Smooth muscle cell (in vitro differentiated cells): Measurements from ENCODE around the gene GOLGA8G. TPM values are rescaled to one million over a fixed set of nuclear protein-coding genes. Genes with fewer than 3 reads are reported as not detected.
"Not testable (repeated sequence)": the region's sequence is repeated elsewhere in the genome, so short reads cannot be mapped to it uniquely, and the experiment has no call there.

Source experiments
- DNase-seq: peaks from one replicate; lab custom pipeline; 2025; ENCODE audit not compliant: unreplicated experiment; lab: John Stamatoyannopoulos, UW
- H2AFZ ChIP-seq: fragments of 200-600 bp; sonication (generic); 2 replicates; pipeline ENCODE4 v1.6.0; 2016; ENCODE audit warnings: antibody characterized with exemption, low read depth, mild to moderate bottlenecking
- H3F3A ChIP-seq: fragments of 200-600 bp; sonication (generic); 2 replicates; pipeline ENCODE4 v1.6.0; 2017; ENCODE audit warnings: antibody characterized with exemption, low read depth
- H3K27ac ChIP-seq: fragments of 200-600 bp; sonication (generic); 2 replicates; pipeline ENCODE4 v1.5.1; 2016; ENCODE audit warnings: low read depth, mild to moderate bottlenecking
- H3K27me3 ChIP-seq: fragments of 200-600 bp; sonication (generic); 2 replicates; pipeline ENCODE4 v1.6.1; 2016; ENCODE audit warnings: low read depth, mild to moderate bottlenecking
- H3K36me3 ChIP-seq: fragments of 200-600 bp; sonication (generic); 2 replicates; pipeline ENCODE4 v1.5.1; 2016; ENCODE audit warnings: low read depth
- H3K4me1 ChIP-seq: fragments of 200-600 bp; sonication (generic); 2 replicates; pipeline ENCODE4 v1.5.1; 2016; ENCODE audit warnings: low read depth
- H3K4me2 ChIP-seq: fragments of 200-600 bp; sonication (generic); 2 replicates; pipeline ENCODE4 v1.6.0; 2016; ENCODE audit warnings: mild to moderate bottlenecking
- H3K4me3 ChIP-seq: fragments of 200-600 bp; sonication (generic); 2 replicates; pipeline ENCODE4 v1.5.1; 2016; ENCODE audit warnings: mild to moderate bottlenecking
- H3K79me2 ChIP-seq: fragments of 200-600 bp; sonication (generic); 2 replicates; pipeline ENCODE4 v1.6.0; 2016; ENCODE audit warnings: low read depth, mild to moderate bottlenecking
- H3K9ac ChIP-seq: fragments of 200-600 bp; sonication (generic); 2 replicates; pipeline ENCODE4 v1.6.0; 2016; ENCODE audit warnings: low read depth
- H3K9me3 ChIP-seq: fragments of 200-600 bp; sonication (generic); replicated peaks from 2 replicates; pipeline ENCODE4 v1.5.1; 2016; ENCODE audit warnings: low read depth
- H4K20me1 ChIP-seq: fragments of 200-600 bp; sonication (generic); 2 replicates; pipeline ENCODE4 v1.6.0; 2016; ENCODE audit warnings: low read depth
- WGBS: methylation state at CpG from one replicate; pipeline ENCODE4 v1.1.7; 2016; ENCODE audit warnings: low lambda C conversion rate; 5-methylcytosine and 5-hydroxymethylcytosine counted together
- polyA plus RNA-seq: library from polyadenylated mRNA; unstranded; fragments of >200 nt; fragmentation: Nextera tagmentation; extraction: Ambion mirVana; gene quantifications from 2 replicates; pipeline ENCODE4 v1.2.1, GENCODE V29; 2016
- total RNA-seq: library from RNA; depleted of rRNA; stranded (reverse); fragments of >200 nt; gene quantifications from 2 replicates; pipeline ENCODE4 v1.2.3, GENCODE V29; 2014

Gene GOLGA8G, protein sequence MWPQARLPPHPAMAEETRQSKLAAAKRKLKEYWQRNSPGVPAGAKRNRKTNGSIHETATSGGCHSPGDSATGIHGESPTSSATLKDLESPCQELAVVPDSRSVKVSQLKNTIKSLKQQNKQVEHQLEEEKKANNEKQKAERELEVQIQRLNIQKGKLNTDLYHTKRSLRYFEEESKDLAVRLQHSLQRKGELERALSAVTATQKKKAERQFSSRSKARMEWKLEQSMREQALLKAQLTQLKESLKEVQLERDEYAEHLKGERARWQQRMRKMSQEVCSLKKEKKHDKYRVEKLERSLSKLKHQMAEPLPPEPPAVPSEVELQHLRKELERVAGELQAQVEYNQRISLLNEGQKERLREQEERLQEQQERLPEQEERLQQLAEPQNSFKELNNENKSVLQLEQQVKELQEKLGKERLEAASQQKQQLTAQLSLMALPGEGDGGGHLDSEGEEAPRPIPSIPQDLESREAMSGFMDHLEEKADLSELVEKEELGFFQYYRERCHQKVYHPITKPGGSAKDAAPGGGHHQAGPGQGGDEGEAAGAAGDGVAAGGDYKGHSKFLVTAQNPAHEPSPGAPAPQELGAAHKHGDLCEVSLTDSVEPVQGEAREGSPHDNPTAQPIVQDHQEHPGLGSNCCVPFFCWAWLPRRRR
- total RNA-seq: 0.13 TPM in 1 of 2 replicates, not detected in the other
- polyA plus RNA-seq: not detected in 2 replicates

DNA sequence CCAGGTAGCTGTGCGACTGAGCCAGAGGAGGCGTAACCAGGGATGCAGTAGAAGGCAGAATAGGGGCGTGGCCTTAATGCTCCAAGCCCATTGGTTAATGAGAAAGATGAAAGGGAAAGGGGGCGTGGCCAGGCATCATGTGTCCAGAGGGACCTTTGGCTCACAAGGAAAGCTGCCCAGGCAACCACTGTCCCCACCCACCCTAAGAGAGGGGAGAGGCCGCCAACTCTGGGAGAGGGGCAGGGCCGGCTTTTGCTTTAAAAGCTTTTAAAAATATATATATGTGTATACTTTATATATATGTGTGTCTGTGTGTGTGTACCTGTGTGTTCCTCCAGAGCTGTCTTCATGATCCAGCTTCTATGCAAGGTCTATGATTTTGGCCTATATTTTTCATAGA is at the start of gene GOLGA8G:
Gene GOLGA8G, minus strand, starts transcription at position 18 of the 400 bp plus-strand sequence. CDS start 62 bp downstream, outside the sequence.
- WGBS: 96% methylated on average over 3 of the region's 6 CpGs
- H4K20me1 ChIP-seq, H3K4me3 ChIP-seq, H3K36me3 ChIP-seq, H3F3A ChIP-seq, H3K27me3 ChIP-seq, H3K79me2 ChIP-seq, H2AFZ ChIP-seq, H3K4me1 ChIP-seq, H3K4me2 ChIP-seq, H3K27ac ChIP-seq, DNase-seq, H3K9ac ChIP-seq, H3K9me3 ChIP-seq: not testable (repeated sequence)

DNA sequence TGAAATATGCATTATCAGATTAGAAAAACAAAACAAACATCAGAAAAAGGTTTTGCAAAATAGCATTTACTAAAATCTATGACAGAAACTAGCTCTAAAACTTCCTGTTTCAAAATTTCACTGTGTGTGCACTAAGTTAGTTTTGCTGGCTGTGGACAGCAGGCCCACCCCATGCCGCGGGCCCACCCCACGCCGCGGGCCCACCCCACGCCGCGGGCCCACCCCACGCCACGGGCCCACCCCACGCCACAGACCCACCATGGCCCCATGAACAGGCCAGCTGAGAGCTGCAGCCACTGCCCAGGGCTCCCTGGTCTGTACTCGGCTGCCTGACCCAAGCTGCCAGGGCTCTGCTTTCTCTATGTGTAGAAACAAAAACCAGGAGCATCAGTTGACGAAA is 40.6 kb upstream of the GOLGA8G start:
- H3K27me3 ChIP-seq, H3K36me3 ChIP-seq, H2AFZ ChIP-seq, H3K79me2 ChIP-seq, H3K4me3 ChIP-seq, H3F3A ChIP-seq, H3K9ac ChIP-seq, H3K4me1 ChIP-seq, H3K27ac ChIP-seq, H4K20me1 ChIP-seq, H3K9me3 ChIP-seq, H3K4me2 ChIP-seq, DNase-seq: not testable (repeated sequence)
- 95% methylated on average over 11 of the region's 13 CpGs for WGBS

DNA sequence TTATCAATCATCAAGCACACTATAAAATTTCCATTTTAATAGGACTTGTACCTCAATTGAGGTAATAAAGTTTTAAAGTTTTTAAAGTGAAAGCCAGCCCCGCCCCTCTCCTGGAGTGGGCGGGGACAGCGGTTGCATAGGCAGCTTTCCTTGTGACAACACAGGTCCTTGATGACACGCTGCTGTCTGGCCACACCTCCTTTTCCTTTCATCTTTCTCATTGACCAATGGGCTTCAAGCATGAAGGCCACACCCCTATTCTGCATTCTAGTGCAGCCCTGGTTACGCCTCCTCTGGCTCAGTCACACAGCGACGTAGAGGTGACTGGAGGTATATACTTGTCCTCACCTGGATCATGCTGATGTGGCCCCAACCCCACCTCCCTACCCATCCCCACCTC is 20.5 kb upstream of the GOLGA8G start, which contains the start of gene GOLGA6L25:
Gene GOLGA6L25, plus strand, starts transcription at position 301 of the 400 bp plus-strand sequence. Its CDS starts 61 bp downstream, at position 362.
- no CpG with 5 or more reads among the region's 7 CpGs for WGBS
- H3K27ac ChIP-seq, H3K9ac ChIP-seq, H3K79me2 ChIP-seq, DNase-seq, H2AFZ ChIP-seq, H3F3A ChIP-seq, H3K4me1 ChIP-seq, H3K36me3 ChIP-seq, H3K4me2 ChIP-seq, H3K27me3 ChIP-seq, H3K9me3 ChIP-seq, H3K4me3 ChIP-seq, H4K20me1 ChIP-seq: not testable (repeated sequence)

DNA sequence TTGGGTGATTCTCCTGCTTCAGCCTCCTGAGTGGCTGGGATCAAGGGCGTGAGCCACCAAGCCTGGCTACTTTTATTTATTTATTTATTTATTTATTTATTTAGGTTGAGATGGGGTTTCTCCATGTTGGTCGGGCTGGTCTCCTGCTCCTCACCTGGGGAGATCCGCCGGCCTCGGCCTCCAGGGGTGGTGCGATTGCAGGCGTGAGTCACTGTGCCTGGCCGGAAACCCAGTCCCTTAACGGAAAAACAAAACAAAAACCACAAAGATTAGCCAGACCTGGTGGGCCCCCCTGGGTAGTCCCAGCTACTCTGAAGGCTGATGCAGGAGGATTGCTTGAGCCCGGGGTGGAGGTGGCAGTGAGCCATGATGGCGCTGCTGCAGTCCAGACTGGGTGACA is 17.6 kb downstream of the GOLGA8G start:
- H4K20me1 ChIP-seq, H3K4me1 ChIP-seq, H3K27me3 ChIP-seq, H3F3A ChIP-seq, H2AFZ ChIP-seq, H3K36me3 ChIP-seq, H3K4me3 ChIP-seq, H3K9me3 ChIP-seq, H3K27ac ChIP-seq, DNase-seq, H3K9ac ChIP-seq, H3K79me2 ChIP-seq, H3K4me2 ChIP-seq: not testable (repeated sequence)
- WGBS: 100% methylated on average over 1 of the region's 11 CpGs

DNA sequence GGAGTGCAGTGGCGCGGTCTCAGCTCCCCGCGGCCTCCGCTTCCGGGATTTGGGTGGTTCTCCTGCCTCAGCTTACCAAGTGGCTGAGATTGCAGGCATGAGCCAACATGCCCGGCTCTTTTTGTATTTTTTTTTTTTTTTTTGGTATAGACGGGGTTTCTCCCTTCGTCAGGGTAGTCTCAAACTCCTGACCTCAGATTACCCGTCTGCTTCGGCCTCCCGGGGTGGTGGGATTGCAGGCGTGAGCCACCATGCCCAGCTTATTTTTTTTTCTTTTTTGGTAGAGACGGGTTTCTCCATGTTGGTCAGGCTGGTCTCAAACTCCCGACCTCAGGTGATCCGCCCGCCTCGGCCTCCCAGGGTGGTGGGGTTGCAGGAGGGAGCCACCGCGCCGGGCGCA is 18.6 kb downstream of the GOLGA8G start:
- not testable (repeated sequence) for H3K36me3 ChIP-seq, H3K27me3 ChIP-seq, H3K4me2 ChIP-seq, DNase-seq, H3K79me2 ChIP-seq, H4K20me1 ChIP-seq, H3K4me1 ChIP-seq, H2AFZ ChIP-seq, H3K9me3 ChIP-seq, H3F3A ChIP-seq, H3K4me3 ChIP-seq, H3K9ac ChIP-seq, H3K27ac ChIP-seq
- 96% methylated on average over 13 of the region's 22 CpGs for WGBS

DNA sequence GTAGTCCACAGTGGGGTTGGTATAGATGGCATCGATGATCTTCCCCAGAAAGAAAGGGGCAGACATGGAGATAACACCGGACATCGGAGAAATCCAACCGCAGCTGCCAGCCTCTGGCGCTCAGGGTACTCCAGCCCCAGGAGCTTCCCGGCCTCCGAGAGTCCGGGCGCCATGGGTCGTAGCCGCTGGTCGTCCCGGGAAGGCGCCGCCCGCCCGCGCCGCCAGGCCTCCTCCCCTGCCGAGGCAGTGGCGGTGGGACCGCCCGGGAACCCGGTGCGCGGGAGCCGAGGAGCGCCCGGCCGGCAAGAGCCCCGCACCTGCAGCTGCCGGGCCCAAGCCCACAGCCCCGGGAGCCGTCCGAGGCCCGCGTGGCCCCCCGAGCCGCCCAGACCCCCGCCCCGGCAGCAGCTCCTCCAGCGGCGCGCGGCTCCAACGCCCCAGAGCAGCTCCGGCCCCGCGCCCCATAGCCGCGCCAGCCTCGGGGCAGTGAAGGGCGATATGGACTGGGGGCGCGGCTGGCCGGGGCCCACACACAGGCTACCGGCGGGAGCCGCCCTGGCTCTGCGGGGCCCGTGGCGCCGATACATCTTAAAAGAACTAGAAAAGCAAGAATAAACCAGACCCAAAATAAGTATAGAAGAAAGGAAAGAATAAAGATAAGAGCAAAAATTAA is 24.4 kb downstream of the GOLGA8G start:
- not testable (repeated sequence) for H3K4me1 ChIP-seq, H3K9ac ChIP-seq, H2AFZ ChIP-seq, H3K27ac ChIP-seq, H3K4me2 ChIP-seq, H3F3A ChIP-seq, H3K9me3 ChIP-seq, H3K36me3 ChIP-seq, H3K4me3 ChIP-seq, H4K20me1 ChIP-seq, DNase-seq, H3K79me2 ChIP-seq, H3K27me3 ChIP-seq
- no CpG with 5 or more reads among the region's 63 CpGs for WGBS

DNA sequence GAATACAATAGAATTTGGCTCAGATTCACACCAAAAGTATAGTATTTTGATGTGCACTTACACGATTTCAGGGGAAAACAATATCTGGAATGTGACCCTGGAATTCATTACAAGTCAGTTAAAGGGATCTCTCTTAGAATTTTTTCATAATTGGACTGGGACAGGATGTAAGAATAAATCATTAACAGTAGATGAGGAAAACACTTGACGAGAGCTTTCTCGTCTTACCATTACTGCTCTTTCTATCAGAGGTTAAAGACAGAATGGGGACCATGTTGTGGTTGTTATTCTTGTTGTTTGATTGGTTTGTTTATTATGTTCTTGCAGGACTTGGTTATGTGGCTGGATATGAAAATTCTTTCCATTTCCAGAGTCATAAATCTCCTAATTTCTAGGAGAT is 51.4 kb downstream of the GOLGA8G start:
- not testable (repeated sequence) for H3K4me2 ChIP-seq, H3K9me3 ChIP-seq, H3K27ac ChIP-seq, H3K4me3 ChIP-seq, H3K9ac ChIP-seq, H3F3A ChIP-seq, H3K27me3 ChIP-seq, H4K20me1 ChIP-seq, H3K4me1 ChIP-seq, DNase-seq, H2AFZ ChIP-seq, H3K79me2 ChIP-seq, H3K36me3 ChIP-seq
- WGBS: no CpG with 5 or more reads among the region's 3 CpGs
